Measurements from ENCODE around the gene GMPR2. TPM values are rescaled to one million over a fixed set of nuclear protein-coding genes. Genes with fewer than 3 reads are reported as not detected.
"Not testable (repeated sequence)": the region's sequence is repeated elsewhere in the genome, so short reads cannot be mapped to it uniquely, and the experiment has no call there.

GMPR2 gene
- total RNA-seq, 1 experiment from 2014 or later = 98.2 TPM

- no peak for DNase-seq (ENCODE audit: low spot score)
These were observed 33.8 kb upstream of the GMPR2 start for GRCh38 chr14:24198814-24199524.

- DNase-seq (ENCODE audit: low spot score) = not testable (repeated sequence)
These were observed 30.2 kb upstream of the GMPR2 start for GRCh38 chr14:24202538-24202937.

- DNase-seq (ENCODE audit: low spot score) = not testable (repeated sequence)
These were observed 29.4 kb upstream of the GMPR2 start for GRCh38 chr14:24203249-24203886.

- no peak for DNase-seq (ENCODE audit: low spot score)
These were observed 28.3 kb upstream of the GMPR2 start for GRCh38 chr14:24204163-24205146.

- DNase-seq (ENCODE audit: low spot score) = no peak
These were observed 26.2 kb upstream of the GMPR2 start for GRCh38 chr14:24206260-24207103.

GRCh38 chr14:24207104-24207551, 25.6 kb upstream of the GMPR2 start:
- DNase-seq (ENCODE audit: low spot score) = no peak

- no peak for DNase-seq (ENCODE audit: low spot score)
These were observed 25.1 kb upstream of the GMPR2 start for GRCh38 chr14:24207625-24208024.

- no peak for DNase-seq (ENCODE audit: low spot score)
These were observed 21.4 kb upstream of the GMPR2 start for GRCh38 chr14:24211311-24211710.

GRCh38 chr14:24212924-24213865, 19.5 kb upstream of the GMPR2 start, which contains the start of gene CHMP4A:
TSS of gene CHMP4A (minus strand) at chr14:24213488. CDS start at chr14:24213439, 49 bp downstream.
- peak; percentile 99 for DNase-seq (ENCODE audit: low spot score)

GRCh38 chr14:24213866-24214662, 18.7 kb upstream of the GMPR2 start:
- DNase-seq (ENCODE audit: low spot score) = no peak

- DNase-seq (ENCODE audit: low spot score) = peak; percentile 89
These were observed 17.0 kb upstream of the GMPR2 start, which contains the start of gene MDP1 for GRCh38 chr14:24215495-24216344. TSS of gene MDP1 (minus strand) at chr14:24216066. CDS start at chr14:24215955, 111 bp downstream.

GRCh38 chr14:24216345-24216699, 16.4 kb upstream of the GMPR2 start:
- DNase-seq (ENCODE audit: low spot score) = no peak

- DNase-seq (ENCODE audit: low spot score) = not testable (repeated sequence)
These were observed 15.9 kb upstream of the GMPR2 start for GRCh38 chr14:24216876-24217275.

- no peak for DNase-seq (ENCODE audit: low spot score)
These were observed 13.6 kb upstream of the GMPR2 start for GRCh38 chr14:24219080-24219479.

GRCh38 chr14:24219521-24219920, 13.2 kb upstream of the GMPR2 start:
- DNase-seq (ENCODE audit: low spot score) = no peak

- DNase-seq (ENCODE audit: low spot score) = not testable (repeated sequence)
These were observed 9.7 kb upstream of the GMPR2 start for GRCh38 chr14:24222987-24223386.

GRCh38 chr14:24224618-24225071, 8.1 kb upstream of the GMPR2 start:
- no peak for DNase-seq (ENCODE audit: low spot score)

GRCh38 chr14:24226473-24226872, 6.3 kb upstream of the GMPR2 start:
- DNase-seq (ENCODE audit: low spot score) = no peak
